GM12878 (cell line): Measurements from ENCODE around the gene GPR78. TPM values are rescaled to one million over a fixed set of nuclear protein-coding genes. Genes with fewer than 3 reads are reported as not detected.
A peak's percentile ranks its signal among the peaks of the same experiment; 100 is the strongest.

Experiments used
- CHD4 ChIP-seq: fragments of 200-600 bp; sonication (generic); IDR thresholded peaks from 2 replicates; pipeline ENCODE4 v1.6.1; 2016; ENCODE audit warnings: mild to moderate bottlenecking
- DPF2 ChIP-seq: fragments of 450-650 bp; IDR thresholded peaks from 2 replicates; pipeline ENCODE4 v1.6.1; 2017; ENCODE audit warnings: mild to moderate bottlenecking
- E2F8 ChIP-seq: fragments of 450-650 bp; IDR thresholded peaks from 2 replicates; pipeline ENCODE4 v1.6.1; 2018; ENCODE audit warnings: mild to moderate bottlenecking, low read depth, moderate library complexity; ENCODE audit not compliant: partially characterized antibody
- EZH2 ChIP-seq: IDR thresholded peaks from 2 replicates; pipeline ENCODE4 v1.6.1; 2012; ENCODE audit warnings: low read depth, mild to moderate bottlenecking, control low read depth, inconsistent platforms, low read length, borderline replicate concordance; ENCODE audit not compliant: control insufficient read depth
- FOXK2 ChIP-seq: fragments of 450-650 bp; IDR thresholded peaks from 2 replicates; pipeline ENCODE4 v1.6.1; 2017; ENCODE audit warnings: mild to moderate bottlenecking, moderate library complexity
- GABPA ChIP-seq: IDR thresholded peaks from 2 replicates; pipeline ENCODE4 v1.6.1; 2014; ENCODE audit warnings: antibody characterized with exemption, low read depth, mild to moderate bottlenecking, inconsistent platforms
- GATAD2B ChIP-seq: fragments of 450-650 bp; conservative IDR thresholded peaks from 2 replicates; pipeline ENCODE4 v1.6.1; 2017; ENCODE audit warnings: low read depth, mild to moderate bottlenecking, moderate library complexity
- LARP7 ChIP-seq: fragments of 450-650 bp; IDR thresholded peaks from 2 replicates; pipeline ENCODE4 v1.6.1; 2017; ENCODE audit warnings: mild to moderate bottlenecking
- POLR2AphosphoS2 ChIP-seq: IDR thresholded peaks from 2 replicates; pipeline ENCODE4 v1.6.1; 2011; ENCODE audit warnings: low read depth, mild to moderate bottlenecking, low read length, improper control_type of control experiment, moderate library complexity
- RB1 ChIP-seq: fragments of 450-650 bp; formaldehyde crosslinking; IDR thresholded peaks from 2 replicates; pipeline ENCODE4 v1.6.1; 2017; ENCODE audit warnings: mild to moderate bottlenecking, borderline replicate concordance
- SPI1 ChIP-seq: IDR thresholded peaks from 2 replicates; pipeline ENCODE4 v1.6.1; 2011; ENCODE audit warnings: low read depth, mild to moderate bottlenecking, low read length, moderate library complexity, borderline replicate concordance; ENCODE audit not compliant: insufficient read depth
- TAF1 ChIP-seq: IDR thresholded peaks from 2 replicates; pipeline ENCODE4 v1.6.1; 2011; ENCODE audit warnings: mild to moderate bottlenecking, low read depth, low read length, borderline replicate concordance
- TCF3 ChIP-seq: IDR thresholded peaks from 2 replicates; pipeline ENCODE4 v1.6.1; 2012; ENCODE audit warnings: low read depth, mild to moderate bottlenecking, low read length, borderline replicate concordance; ENCODE audit not compliant: insufficient read depth
- polyA plus RNA-seq, 11 experiments: library from polyadenylated mRNA; depleted of rRNA in 4 of 11; unstranded in 6 of 11; stranded (reverse) in 5 of 11; fragments of >200 nt; fragmentation: Nextera tagmentation in 4 of 11; fragmentation: Illumina TruSeq in 1 of 11; extraction: Ambion mirVana in 4 of 11; extraction: Trizol in 1 of 11; gene quantifications; 1 replicate in 1 of 11; 2 replicates in 10 of 11; pipeline versions ENCODE4 v1.2.1 to v1.2.3, GENCODE V29; 2011 to 2016; ENCODE audit warnings: inconsistent platforms in 2 of 11, missing spikeins in 2 of 11, low read depth in 1 of 11
- total RNA-seq, 4 experiments: library from RNA; depleted of rRNA in 3 of 4; stranded (reverse); fragments of >200 nt in 3 of 4; fragmentation: Illumina TruSeq in 1 of 4; extraction: Trizol in 1 of 4; gene quantifications; 2 replicates each; pipeline versions ENCODE4 v1.2.1 to v1.2.3, GENCODE V29; 2013 to 2021
- TF ChIP-seq, protein P1 (sequence below): fragments of 450-650 bp; formaldehyde crosslinking; IDR thresholded peaks from 2 replicates; pipeline ENCODE4 v1.4.0; 2020; ENCODE audit warnings: mild to moderate bottlenecking, moderate library complexity
- TF ChIP-seq, protein P2 (sequence below): IDR thresholded peaks from 2 replicates; pipeline ENCODE4 v1.6.1; 2011; ENCODE audit warnings: low read depth, low read length, improper control_type of control experiment, borderline replicate concordance
- TF ChIP-seq, protein P3 (sequence below): fragments of 450-650 bp; IDR thresholded peaks from 2 replicates; pipeline ENCODE4 v1.6.1; 2016; ENCODE audit warnings: mild to moderate bottlenecking
- TF ChIP-seq, protein P4 (sequence below): fragments of 450-650 bp; IDR thresholded peaks from 2 replicates; pipeline ENCODE4 v1.6.1; 2017; ENCODE audit warnings: mild to moderate bottlenecking, moderate library complexity

The GPR78 gene
- total and polyA plus RNA-seq, 10 of the 15 experiments (the other 5 are each of a cell fraction or from before 2014, with no cell fraction given) = 0.03 TPM; not detected in 9

GRCh38 chr4:8534129-8534528 lies 46.1 kb upstream of the GPR78 start (continued):
- TF ChIP-seq, protein P1, sequence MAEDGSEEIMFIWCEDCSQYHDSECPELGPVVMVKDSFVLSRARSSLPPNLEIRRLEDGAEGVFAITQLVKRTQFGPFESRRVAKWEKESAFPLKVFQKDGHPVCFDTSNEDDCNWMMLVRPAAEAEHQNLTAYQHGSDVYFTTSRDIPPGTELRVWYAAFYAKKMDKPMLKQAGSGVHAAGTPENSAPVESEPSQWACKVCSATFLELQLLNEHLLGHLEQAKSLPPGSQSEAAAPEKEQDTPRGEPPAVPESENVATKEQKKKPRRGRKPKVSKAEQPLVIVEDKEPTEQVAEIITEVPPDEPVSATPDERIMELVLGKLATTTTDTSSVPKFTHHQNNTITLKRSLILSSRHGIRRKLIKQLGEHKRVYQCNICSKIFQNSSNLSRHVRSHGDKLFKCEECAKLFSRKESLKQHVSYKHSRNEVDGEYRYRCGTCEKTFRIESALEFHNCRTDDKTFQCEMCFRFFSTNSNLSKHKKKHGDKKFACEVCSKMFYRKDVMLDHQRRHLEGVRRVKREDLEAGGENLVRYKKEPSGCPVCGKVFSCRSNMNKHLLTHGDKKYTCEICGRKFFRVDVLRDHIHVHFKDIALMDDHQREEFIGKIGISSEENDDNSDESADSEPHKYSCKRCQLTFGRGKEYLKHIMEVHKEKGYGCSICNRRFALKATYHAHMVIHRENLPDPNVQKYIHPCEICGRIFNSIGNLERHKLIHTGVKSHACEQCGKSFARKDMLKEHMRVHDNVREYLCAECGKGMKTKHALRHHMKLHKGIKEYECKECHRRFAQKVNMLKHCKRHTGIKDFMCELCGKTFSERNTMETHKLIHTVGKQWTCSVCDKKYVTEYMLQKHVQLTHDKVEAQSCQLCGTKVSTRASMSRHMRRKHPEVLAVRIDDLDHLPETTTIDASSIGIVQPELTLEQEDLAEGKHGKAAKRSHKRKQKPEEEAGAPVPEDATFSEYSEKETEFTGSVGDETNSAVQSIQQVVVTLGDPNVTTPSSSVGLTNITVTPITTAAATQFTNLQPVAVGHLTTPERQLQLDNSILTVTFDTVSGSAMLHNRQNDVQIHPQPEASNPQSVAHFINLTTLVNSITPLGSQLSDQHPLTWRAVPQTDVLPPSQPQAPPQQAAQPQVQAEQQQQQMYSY (CRISPR knock-in tag) = no peak
- TF ChIP-seq GATAD2B (no peak), POLR2AphosphoS2 (no peak), RB1 (no peak), E2F8 (no peak), FOXK2 (no peak), GABPA (no peak), TAF1 (peak; percentile 34; the same call in 1 of the 2 replicates), TCF3 (no peak), CHD4 (no peak), EZH2 (no peak), LARP7 (no peak), SPI1 (no peak), DPF2 (0 out of 2 replicates have a peak, but pooled peaks have one; percentile 22)
- TF ChIP-seq, protein P2, sequence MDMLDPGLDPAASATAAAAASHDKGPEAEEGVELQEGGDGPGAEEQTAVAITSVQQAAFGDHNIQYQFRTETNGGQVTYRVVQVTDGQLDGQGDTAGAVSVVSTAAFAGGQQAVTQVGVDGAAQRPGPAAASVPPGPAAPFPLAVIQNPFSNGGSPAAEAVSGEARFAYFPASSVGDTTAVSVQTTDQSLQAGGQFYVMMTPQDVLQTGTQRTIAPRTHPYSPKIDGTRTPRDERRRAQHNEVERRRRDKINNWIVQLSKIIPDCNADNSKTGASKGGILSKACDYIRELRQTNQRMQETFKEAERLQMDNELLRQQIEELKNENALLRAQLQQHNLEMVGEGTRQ = no peak
- TF ChIP-seq, protein P3, sequence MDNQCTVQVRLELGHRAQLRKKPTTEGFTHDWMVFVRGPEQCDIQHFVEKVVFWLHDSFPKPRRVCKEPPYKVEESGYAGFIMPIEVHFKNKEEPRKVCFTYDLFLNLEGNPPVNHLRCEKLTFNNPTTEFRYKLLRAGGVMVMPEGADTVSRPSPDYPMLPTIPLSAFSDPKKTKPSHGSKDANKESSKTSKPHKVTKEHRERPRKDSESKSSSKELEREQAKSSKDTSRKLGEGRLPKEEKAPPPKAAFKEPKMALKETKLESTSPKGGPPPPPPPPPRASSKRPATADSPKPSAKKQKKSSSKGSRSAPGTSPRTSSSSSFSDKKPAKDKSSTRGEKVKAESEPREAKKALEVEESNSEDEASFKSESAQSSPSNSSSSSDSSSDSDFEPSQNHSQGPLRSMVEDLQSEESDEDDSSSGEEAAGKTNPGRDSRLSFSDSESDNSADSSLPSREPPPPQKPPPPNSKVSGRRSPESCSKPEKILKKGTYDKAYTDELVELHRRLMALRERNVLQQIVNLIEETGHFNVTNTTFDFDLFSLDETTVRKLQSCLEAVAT = no peak
- TF ChIP-seq, protein P4, sequence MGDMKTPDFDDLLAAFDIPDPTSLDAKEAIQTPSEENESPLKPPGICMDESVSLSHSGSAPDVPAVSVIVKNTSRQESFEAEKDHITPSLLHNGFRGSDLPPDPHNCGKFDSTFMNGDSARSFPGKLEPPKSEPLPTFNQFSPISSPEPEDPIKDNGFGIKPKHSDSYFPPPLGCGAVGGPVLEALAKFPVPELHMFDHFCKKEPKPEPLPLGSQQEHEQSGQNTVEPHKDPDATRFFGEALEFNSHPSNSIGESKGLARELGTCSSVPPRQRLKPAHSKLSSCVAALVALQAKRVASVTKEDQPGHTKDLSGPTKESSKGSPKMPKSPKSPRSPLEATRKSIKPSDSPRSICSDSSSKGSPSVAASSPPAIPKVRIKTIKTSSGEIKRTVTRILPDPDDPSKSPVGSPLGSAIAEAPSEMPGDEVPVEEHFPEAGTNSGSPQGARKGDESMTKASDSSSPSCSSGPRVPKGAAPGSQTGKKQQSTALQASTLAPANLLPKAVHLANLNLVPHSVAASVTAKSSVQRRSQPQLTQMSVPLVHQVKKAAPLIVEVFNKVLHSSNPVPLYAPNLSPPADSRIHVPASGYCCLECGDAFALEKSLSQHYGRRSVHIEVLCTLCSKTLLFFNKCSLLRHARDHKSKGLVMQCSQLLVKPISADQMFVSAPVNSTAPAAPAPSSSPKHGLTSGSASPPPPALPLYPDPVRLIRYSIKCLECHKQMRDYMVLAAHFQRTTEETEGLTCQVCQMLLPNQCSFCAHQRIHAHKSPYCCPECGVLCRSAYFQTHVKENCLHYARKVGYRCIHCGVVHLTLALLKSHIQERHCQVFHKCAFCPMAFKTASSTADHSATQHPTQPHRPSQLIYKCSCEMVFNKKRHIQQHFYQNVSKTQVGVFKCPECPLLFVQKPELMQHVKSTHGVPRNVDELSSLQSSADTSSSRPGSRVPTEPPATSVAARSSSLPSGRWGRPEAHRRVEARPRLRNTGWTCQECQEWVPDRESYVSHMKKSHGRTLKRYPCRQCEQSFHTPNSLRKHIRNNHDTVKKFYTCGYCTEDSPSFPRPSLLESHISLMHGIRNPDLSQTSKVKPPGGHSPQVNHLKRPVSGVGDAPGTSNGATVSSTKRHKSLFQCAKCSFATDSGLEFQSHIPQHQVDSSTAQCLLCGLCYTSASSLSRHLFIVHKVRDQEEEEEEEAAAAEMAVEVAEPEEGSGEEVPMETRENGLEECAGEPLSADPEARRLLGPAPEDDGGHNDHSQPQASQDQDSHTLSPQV = no peak
